B cell (primary cell): Measurements from ENCODE around the gene MCTP1. TPM values are rescaled to one million over a fixed set of nuclear protein-coding genes. Genes with fewer than 3 reads are reported as not detected.

ENCODE experiments used
- ATAC-seq: fragments of 200-7000 bp; cut with Tn5 transposase; one replicate; pipeline ENCODE4 v1.10.0; 2021; ENCODE audit warnings: low read depth, mild to moderate bottlenecking, moderate number of reproducible peaks, moderate library complexity
- CTCF ChIA-PET: fragments of 350-600 bp; sonication (Branson Sonifier 250); formaldehyde crosslinking; loops from one replicate; lab custom pipeline; 2021; ENCODE audit warnings: antibody characterized with exemption, inconsistent platforms; lab: Charles Lee
- POLR2A ChIA-PET: fragments of 350-600 bp; sonication (Branson Sonifier 250); formaldehyde crosslinking; loops from one replicate; lab custom pipeline; 2021; ENCODE audit warnings: antibody characterized with exemption; lab: Charles Lee
- DNase-seq: peaks from one replicate; pipeline ENCODE4 v3.0.0; 2013
- H2AFZ ChIP-seq: 2 replicates; pipeline ENCODE4 v1.6.1; 2012; ENCODE audit warnings: mild to moderate bottlenecking, low read depth, low read length; ENCODE audit not compliant: insufficient read depth, poor library complexity, severe bottlenecking
- H3K27ac ChIP-seq, 2 donors: 1 replicate in 1 of 2; 2 replicates in 1 of 2; pipeline ENCODE4 v1.5.1; 2012 to 2013; ENCODE audit warnings: low read length in 2 of 2, mild to moderate bottlenecking in 2 of 2, moderate library complexity in 1 of 2
- H3K27me3 ChIP-seq, 4 experiments: fragments of 200-600 bp in 1 of 4; sonication (generic) in 1 of 4; replicated peaks in 1 of 4; 1 replicate in 2 of 4; 2 replicates in 2 of 4; pipeline versions ENCODE4 v1.6.1 to v1.7.0; 2013 to 2016; ENCODE audit warnings: low read length in 3 of 4, mild to moderate bottlenecking in 2 of 4, mixed read lengths in 1 of 4, moderate library complexity in 1 of 4; ENCODE audit not compliant: insufficient read depth in 4 of 4, control insufficient read depth in 3 of 4; ENCODE audit errors: control extremely low read depth in 1 of 4
- H3K36me3 ChIP-seq, 2 experiments: replicated peaks in 1 of 2; 1 replicate in 1 of 2; 2 replicates in 1 of 2; pipeline versions ENCODE4 v1.6.1 to v1.7.1; 2013; ENCODE audit warnings: low read length in 1 of 2; ENCODE audit not compliant: insufficient read depth in 2 of 2, control insufficient read depth in 1 of 2; ENCODE audit errors: control extremely low read depth in 1 of 2, extremely low read depth in 1 of 2
- H3K4me1 ChIP-seq, 2 donors: fragments of 200-600 bp in 1 of 2; sonication (generic) in 1 of 2; 1 replicate in 1 of 2; 2 replicates in 1 of 2; pipeline versions ENCODE4 v1.5.1 to v1.6.1; 2013 to 2017; ENCODE audit warnings: low read length in 2 of 2; ENCODE audit not compliant: control insufficient read depth in 2 of 2, insufficient read depth in 2 of 2
- H3K4me2 ChIP-seq: replicated peaks from 2 replicates; pipeline ENCODE3; 2012; ENCODE audit warnings: mild to moderate bottlenecking, low read depth, low read length; ENCODE audit not compliant: poor library complexity, severe bottlenecking
- H3K4me3 ChIP-seq, 5 experiments: fragments of 200-600 bp in 1 of 5; sonication (generic) in 1 of 5; 1 replicate in 3 of 5; 2 replicates in 2 of 5; pipeline versions ENCODE4 v1.5.1 to v1.7.0; 2011 to 2016; ENCODE audit warnings: low read length in 4 of 5, mild to moderate bottlenecking in 4 of 5, low read depth in 2 of 5, control low read depth in 1 of 5, moderate library complexity in 1 of 5; ENCODE audit not compliant: insufficient read depth in 1 of 5; ENCODE audit errors: control extremely low read depth in 1 of 5, extremely low read depth in 1 of 5
- H3K79me2 ChIP-seq: fragments of 200-600 bp; sonication (generic); one replicate; pipeline ENCODE4 v1.6.0; 2016; ENCODE audit warnings: low read length; ENCODE audit not compliant: control insufficient read depth, insufficient read depth
- H3K9ac ChIP-seq: fragments of 200-600 bp; sonication (generic); 2 replicates; pipeline ENCODE4 v1.6.1; 2017; ENCODE audit warnings: mild to moderate bottlenecking, low read length, moderate library complexity
- H3K9me3 ChIP-seq, 3 donors: one replicate each; pipeline versions ENCODE4 v1.6.1 to v1.7.1; 2013; ENCODE audit warnings: low read length in 2 of 3; ENCODE audit not compliant: control insufficient read depth in 2 of 3, insufficient read depth in 1 of 3; ENCODE audit errors: control extremely low read depth in 1 of 3
- H4K20me1 ChIP-seq: 2 replicates; pipeline ENCODE4 v1.6.0; 2012; ENCODE audit warnings: mild to moderate bottlenecking, low read length; ENCODE audit not compliant: insufficient read depth, control insufficient read depth, poor library complexity, severe bottlenecking
- H3K27ac Mint-ChIP-seq: one replicate; pipeline ENCODE4 v1.8.0; 2021; ENCODE audit warnings: mixed read lengths
- H3K27me3 Mint-ChIP-seq: one replicate; pipeline ENCODE4 v1.8.0; 2021; ENCODE audit warnings: mixed read lengths
- H3K4me1 Mint-ChIP-seq: one replicate; pipeline ENCODE4 v1.8.0; 2021; ENCODE audit warnings: mixed read lengths
- H3K4me3 Mint-ChIP-seq: one replicate; pipeline ENCODE4 v1.8.0; 2021; ENCODE audit warnings: mixed read lengths
- H3K9me3 Mint-ChIP-seq: one replicate; pipeline ENCODE4 v1.8.0; 2022; ENCODE audit warnings: mixed read lengths; ENCODE audit not compliant: insufficient read depth
- EZH2 ChIP-seq: IDR thresholded peaks from 2 replicates; pipeline ENCODE4 v1.6.1; 2012; ENCODE audit warnings: borderline replicate concordance, low read depth, mild to moderate bottlenecking, moderate library complexity, low read length; ENCODE audit not compliant: insufficient read depth, poor library complexity, severe bottlenecking
- WGBS: methylation state at CpG from one replicate; pipeline ENCODE4 v1.1.5; 2013; ENCODE audit warnings: missing lambda C conversion rate; ENCODE audit not compliant: insufficient coverage; 5-methylcytosine and 5-hydroxymethylcytosine counted together
- intact Hi-C: fragments of 100-400 bp; cut with micrococcal nuclease; formaldehyde crosslinking; loops from one replicate; pipeline ENCODE4 v1.10.0; 2022
- polyA plus RNA-seq: library from polyadenylated mRNA; depleted of rRNA; stranded (reverse); fragments of >200 nt; gene quantifications from 2 replicates; pipeline ENCODE4 v1.2.3, GENCODE V29; 2012
- total RNA-seq, 2 donors: library from RNA; stranded (reverse); fragments of 120-200 nt in 1 of 2; gene quantifications; 1 replicate in 1 of 2; 2 replicates in 1 of 2; pipeline versions ENCODE4 v1.2.3 to v1.2.4, GENCODE V29; 2013 to 2022
- TF ChIP-seq, protein P1 (sequence below): fragments of 200-600 bp; IDR thresholded peaks from one replicate; pipeline ENCODE4 v1.8.0; 2022; ENCODE audit warnings: antibody characterized with exemption, mild to moderate bottlenecking

The MCTP1 gene
- total and polyA plus RNA-seq, 2 donors (not counting 1 experiment from before 2014, with no cell fraction given): 0.42 to 2.5 TPM

- DNase-seq (no peak), ATAC-seq (no peak)
- Histone ChIP-seq H3K27ac (no peak overlapping the region), H3K9me3 (no peaks in the 10 kb centered on the region), H4K20me1 (no peaks in the 10 kb centered on the region), H3K79me2 (no peaks in the 10 kb centered on the region), H3K4me3 (no peak overlapping the region), H3K27me3 (no peaks in the 10 kb centered on the region), H3K4me2 (no peak overlapping the region), H2AFZ (no peak overlapping the region), H3K9ac (no peak overlapping the region), H3K36me3 (no peaks in the 10 kb centered on the region), H3K4me1 (no peaks in the 10 kb centered on the region)
- WGBS: no CpG with 5 or more reads among the region's 2 CpGs
- Mint-ChIP-seq H3K27me3 (no peaks in the 10 kb centered on the region), H3K9me3 (no peaks in the 10 kb centered on the region), H3K27ac (no peak overlapping the region), H3K4me1 (no peaks in the 10 kb centered on the region), H3K4me3 (no peak overlapping the region)
- TF ChIP-seq, protein P1, sequence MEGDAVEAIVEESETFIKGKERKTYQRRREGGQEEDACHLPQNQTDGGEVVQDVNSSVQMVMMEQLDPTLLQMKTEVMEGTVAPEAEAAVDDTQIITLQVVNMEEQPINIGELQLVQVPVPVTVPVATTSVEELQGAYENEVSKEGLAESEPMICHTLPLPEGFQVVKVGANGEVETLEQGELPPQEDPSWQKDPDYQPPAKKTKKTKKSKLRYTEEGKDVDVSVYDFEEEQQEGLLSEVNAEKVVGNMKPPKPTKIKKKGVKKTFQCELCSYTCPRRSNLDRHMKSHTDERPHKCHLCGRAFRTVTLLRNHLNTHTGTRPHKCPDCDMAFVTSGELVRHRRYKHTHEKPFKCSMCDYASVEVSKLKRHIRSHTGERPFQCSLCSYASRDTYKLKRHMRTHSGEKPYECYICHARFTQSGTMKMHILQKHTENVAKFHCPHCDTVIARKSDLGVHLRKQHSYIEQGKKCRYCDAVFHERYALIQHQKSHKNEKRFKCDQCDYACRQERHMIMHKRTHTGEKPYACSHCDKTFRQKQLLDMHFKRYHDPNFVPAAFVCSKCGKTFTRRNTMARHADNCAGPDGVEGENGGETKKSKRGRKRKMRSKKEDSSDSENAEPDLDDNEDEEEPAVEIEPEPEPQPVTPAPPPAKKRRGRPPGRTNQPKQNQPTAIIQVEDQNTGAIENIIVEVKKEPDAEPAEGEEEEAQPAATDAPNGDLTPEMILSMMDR: no peak
- TF ChIP-seq EZH2: no peak
- ChIA-PET POLR2A (no interaction called here), CTCF (no interaction called here)
- intact Hi-C loops: no loop called here
These were observed 160.8 kb downstream of the MCTP1 start for GRCh38 chr5:95124101-95124500.

GRCh38 chr5:95114902-95115301, 170.0 kb downstream of the MCTP1 start:
- H3K4me3 Mint-ChIP-seq: no peak overlapping the region
- no peaks in the 10 kb centered on the region for H3K79me2 ChIP-seq
- H3K27me3 Mint-ChIP-seq: no peaks in the 10 kb centered on the region

More at GRCh38 chr5:95114902-95115301, 170.0 kb downstream of the MCTP1 start:
- no peak overlapping the region for H3K9ac ChIP-seq
- Mint-ChIP-seq H3K27ac (no peak overlapping the region), H3K4me1 (no peaks in the 10 kb centered on the region), H3K9me3 (peaks cover 3% of the 10 kb centered on the region)
- no peaks in the 10 kb centered on the region for H4K20me1 ChIP-seq
- no peaks in the 10 kb centered on the region for H3K4me1 ChIP-seq
- intact Hi-C loops: no loop called here
- no peak overlapping the region for H3K4me2 ChIP-seq
- ChIA-PET POLR2A (no interaction called here), CTCF (no interaction called here)
- H3K9me3 ChIP-seq: peaks cover 0 to 6% (median 0%) of the 10 kb centered on the region in 3 donors
- no peaks in the 10 kb centered on the region for H3K36me3 ChIP-seq
- H2AFZ ChIP-seq: no peak overlapping the region
- ATAC-seq (no peak), DNase-seq (no peak)
- TF ChIP-seq, protein P1: no peak
- no peak for TF ChIP-seq EZH2
- H3K27me3 ChIP-seq: no peaks in the 10 kb centered on the region
- no peak overlapping the region for H3K27ac ChIP-seq
- no CpG with 5 or more reads among the region's 1 CpG for WGBS
- H3K4me3 ChIP-seq: no peak overlapping the region
